ENCODE data around the gene PPM1N.

DNA sequence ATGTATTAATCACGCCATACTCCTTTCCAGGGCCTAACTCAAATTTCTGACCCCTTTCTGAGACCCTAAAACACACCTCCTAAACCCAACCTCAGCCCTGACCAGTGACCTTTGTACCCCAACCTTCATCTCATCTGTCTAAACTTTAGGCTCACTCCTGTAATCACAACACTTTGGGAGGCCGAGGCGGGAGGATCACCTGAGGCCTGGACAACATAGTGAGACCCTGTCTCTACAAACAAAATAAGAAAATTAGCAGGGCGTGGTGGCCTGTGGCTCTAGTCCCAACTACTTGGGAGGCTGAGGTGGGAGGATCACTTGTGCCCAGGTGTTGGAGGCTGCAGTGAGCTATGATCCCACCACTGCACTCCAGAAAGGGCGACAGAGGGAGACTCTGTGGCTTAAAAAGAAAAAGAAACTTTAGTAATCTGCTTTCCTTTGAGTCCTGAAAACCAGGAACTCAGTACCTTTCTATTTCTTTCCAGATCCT is 6.1 kb upstream of the PPM1N start:
- TF ChIP-seq, protein P1, sequence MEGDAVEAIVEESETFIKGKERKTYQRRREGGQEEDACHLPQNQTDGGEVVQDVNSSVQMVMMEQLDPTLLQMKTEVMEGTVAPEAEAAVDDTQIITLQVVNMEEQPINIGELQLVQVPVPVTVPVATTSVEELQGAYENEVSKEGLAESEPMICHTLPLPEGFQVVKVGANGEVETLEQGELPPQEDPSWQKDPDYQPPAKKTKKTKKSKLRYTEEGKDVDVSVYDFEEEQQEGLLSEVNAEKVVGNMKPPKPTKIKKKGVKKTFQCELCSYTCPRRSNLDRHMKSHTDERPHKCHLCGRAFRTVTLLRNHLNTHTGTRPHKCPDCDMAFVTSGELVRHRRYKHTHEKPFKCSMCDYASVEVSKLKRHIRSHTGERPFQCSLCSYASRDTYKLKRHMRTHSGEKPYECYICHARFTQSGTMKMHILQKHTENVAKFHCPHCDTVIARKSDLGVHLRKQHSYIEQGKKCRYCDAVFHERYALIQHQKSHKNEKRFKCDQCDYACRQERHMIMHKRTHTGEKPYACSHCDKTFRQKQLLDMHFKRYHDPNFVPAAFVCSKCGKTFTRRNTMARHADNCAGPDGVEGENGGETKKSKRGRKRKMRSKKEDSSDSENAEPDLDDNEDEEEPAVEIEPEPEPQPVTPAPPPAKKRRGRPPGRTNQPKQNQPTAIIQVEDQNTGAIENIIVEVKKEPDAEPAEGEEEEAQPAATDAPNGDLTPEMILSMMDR (IDR thresholded peaks at IDR 0.05): no peak
- TF ChIP-seq POLR2A (IDR thresholded peaks at IDR 0.05): no peak

All from Peyer's patch (tissue), 4 donors.